D721Med (cell line): Measurements from ENCODE around the gene GPR17.

ENCODE experiments used
- DNase-seq: peaks from one replicate; pipeline ENCODE4 v3.0.0; 2011; ENCODE audit warnings: low spot score; ENCODE audit not compliant: insufficient read length
- FAIRE-seq: peaks from 2 replicates; lab custom pipeline; 2011; peaks lifted over from hg19 to GRCh38; lab: Jason Lieb, UNC
- TF ChIP-seq, protein P1 (sequence below): IDR thresholded peaks from 2 replicates; pipeline ENCODE4 v1.5.1; 2012; ENCODE audit warnings: mild to moderate bottlenecking, control low read depth; ENCODE audit not compliant: insufficient read depth; ENCODE audit errors: missing control alignments

GPR17 gene

DNA sequence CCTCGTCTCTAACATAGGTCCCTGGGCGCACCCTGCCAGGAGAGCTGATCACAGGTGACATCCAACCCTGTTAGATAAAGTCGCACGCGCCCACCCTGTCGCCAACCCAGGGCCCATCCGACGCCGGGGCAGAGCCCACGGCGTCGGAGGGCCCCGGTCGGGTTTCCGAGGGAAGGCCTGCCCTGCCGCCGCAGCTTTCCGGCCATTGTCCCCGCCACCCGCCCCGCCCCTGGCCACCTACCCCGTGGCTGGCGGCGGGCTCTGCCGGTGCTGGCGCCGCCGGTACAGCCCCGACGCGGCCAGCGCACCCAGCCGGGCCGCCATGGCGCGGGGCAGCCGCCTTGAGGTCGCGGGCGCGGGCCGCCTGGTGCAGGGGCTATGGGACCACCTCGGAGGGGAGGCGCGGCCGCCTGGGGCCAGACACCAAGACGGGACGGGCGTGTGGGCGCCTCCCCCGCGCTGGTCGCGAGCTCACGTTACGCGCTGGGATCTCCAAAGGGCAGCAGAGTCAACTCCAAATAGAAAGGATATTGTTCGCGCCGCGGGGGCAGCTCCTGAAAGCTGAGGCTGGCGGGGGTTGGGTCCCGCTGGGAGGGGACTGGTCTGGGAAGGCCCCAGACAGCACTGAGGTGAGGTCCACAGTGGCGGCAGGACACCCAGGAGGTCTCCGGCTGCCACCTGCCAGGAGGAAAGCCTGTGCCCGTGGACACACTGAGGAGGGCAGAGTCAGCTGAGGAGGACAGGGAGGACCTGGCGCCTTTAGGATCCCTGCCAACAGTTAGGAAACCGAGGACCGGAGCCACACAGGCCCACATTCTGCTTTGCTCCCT lies 18.3 kb downstream of the GPR17 start:
- FAIRE-seq (no peak), DNase-seq (no peak)
- TF ChIP-seq, protein P1, sequence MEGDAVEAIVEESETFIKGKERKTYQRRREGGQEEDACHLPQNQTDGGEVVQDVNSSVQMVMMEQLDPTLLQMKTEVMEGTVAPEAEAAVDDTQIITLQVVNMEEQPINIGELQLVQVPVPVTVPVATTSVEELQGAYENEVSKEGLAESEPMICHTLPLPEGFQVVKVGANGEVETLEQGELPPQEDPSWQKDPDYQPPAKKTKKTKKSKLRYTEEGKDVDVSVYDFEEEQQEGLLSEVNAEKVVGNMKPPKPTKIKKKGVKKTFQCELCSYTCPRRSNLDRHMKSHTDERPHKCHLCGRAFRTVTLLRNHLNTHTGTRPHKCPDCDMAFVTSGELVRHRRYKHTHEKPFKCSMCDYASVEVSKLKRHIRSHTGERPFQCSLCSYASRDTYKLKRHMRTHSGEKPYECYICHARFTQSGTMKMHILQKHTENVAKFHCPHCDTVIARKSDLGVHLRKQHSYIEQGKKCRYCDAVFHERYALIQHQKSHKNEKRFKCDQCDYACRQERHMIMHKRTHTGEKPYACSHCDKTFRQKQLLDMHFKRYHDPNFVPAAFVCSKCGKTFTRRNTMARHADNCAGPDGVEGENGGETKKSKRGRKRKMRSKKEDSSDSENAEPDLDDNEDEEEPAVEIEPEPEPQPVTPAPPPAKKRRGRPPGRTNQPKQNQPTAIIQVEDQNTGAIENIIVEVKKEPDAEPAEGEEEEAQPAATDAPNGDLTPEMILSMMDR = no peak

DNA sequence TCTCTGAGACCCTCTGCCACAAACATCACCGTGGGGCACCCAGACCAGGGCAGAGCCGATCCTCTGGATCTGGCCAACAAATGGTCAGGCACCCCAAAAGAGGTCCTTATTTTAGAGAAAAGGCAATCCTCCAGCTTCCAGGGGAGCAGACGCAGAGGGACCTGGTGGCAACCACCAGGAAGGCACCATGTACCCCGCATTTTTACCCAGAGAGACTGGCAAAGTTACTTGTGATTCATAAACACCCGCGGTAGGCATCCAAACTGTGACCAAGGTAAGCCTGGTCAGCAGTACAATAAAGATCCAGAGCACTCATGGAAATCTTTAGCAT lies 18.9 kb downstream of the GPR17 start:
- TF ChIP-seq, protein P1 = no peak
- DNase-seq (no peak), FAIRE-seq (no peak)

DNA sequence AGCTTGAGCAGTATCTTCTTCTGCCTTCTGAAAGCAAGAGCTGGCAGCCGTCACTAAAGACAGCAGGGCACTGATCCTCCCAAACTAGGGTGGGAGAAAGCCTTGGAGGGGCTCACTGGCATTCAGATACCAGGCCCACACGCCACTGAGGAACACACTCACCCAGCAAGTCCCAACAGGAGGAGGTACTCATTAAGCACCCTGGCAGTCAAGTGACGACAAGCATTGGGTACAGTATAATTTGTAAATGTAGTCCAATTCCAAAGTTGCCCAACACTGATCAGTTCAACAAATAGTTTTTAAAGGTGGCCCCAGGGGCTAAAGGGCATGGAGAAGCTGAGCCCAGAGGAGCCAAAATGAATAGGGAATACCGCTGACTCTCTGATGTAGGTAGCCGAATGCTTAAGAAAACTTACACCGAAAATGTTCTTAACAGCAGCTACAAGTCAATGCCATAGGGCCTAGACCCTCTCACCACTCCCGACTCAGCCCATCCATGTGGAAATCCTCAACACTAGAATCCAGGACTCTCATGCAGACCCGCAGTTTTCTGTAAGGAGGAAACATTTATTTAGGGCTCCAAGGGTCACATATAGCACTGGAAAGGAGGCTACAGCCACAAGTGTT lies 19.4 kb downstream of the GPR17 start:
- DNase-seq (no peak), FAIRE-seq (no peak)
- TF ChIP-seq, protein P1 = no peak

DNA sequence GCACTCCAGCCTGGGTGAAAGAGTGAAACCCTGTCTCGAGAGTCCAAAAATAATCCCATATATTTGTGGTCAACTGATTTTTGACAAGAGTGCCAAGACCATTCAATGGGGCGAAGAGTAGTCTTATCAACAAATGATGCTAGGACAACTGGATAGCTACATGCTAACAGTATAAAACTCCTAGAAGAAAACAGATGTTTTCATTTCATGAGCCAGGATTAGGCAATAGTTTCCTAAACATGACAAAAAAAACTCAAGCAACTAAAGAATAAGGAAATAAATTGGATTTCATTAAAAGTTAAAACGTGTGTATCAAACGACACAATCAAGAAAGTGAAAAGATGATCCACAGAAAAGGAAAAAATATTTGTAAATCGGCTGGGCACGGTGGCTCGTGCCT lies 23.1 kb downstream of the GPR17 start:
- DNase-seq (no peak), FAIRE-seq (no peak)
- TF ChIP-seq, protein P1 = no peak

DNA sequence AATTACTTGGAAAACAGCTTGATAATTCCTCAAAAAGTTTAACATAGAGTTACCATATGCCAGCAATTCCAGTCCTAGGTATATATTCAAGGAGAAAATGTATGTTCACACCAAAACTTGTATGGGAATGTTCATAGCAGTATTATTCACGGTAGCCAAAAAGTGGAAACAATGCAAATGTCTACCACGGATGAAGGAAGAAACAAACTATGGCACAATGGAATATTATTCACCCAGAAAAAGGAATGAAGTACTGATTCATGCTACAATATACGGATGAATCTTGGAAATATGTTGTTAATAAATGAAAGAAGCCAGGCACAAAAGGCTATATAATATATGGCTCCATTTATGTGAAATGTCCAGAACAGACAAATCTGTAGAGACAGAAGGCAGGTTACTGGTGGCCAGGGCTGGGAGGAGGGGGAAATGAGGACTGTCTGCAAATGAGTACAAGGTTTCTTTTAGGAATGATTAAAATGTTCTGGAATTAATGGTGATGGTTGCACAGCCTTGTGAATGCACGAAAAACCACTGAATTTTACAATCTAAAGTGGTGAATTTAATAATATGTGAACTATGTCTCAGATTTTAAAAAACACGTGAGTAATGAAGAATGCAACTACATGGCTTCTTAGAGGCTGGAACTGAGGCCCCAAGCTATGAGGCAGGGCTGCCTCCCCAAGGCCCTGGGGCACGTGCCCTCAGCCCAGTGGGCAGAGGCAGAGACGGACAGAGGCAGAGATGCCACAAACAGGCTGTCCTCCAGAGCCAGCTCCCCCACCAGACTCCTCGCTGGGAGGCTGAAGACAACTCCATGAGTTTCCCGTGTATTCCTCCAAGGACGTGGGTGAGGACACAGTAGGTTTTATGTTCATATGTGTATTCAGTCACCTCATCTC lies 24.4 kb downstream of the GPR17 start:
- TF ChIP-seq, protein P1 = no peak
- peak; percentile 6 for DNase-seq
- FAIRE-seq = no peak

DNA sequence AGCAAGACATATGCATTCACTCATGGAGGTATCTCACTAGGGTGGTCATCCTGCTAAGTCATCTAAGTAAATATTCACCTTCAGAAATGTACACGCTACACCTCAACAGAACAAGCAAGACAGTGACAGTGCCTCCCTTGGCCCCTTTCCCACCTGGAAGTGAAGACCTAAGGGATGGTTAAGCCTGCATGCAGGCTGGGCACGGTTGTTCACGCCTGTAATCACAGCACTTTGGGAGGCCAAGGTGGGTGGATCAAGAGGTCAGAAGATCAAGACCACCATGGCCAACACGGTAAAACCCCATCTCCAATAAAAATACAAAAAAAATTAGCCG lies 25.0 kb downstream of the GPR17 start:
- TF ChIP-seq, protein P1 = no peak
- DNase-seq = no peak
- FAIRE-seq = no peak
